Peyer's patch (tissue), 4 donors: ENCODE measurements around the gene CTBP2.

Experiments used
- POLR2A ChIP-seq, 2 donors: fragments of 450-650 bp; IDR thresholded peaks; one replicate each; pipeline ENCODE4 v1.5.1; 2017; ENCODE audit warnings: antibody characterized with exemption in 2 of 2, mild to moderate bottlenecking in 2 of 2, moderate library complexity in 2 of 2
- TF ChIP-seq, protein P1 (sequence below), 6 experiments: fragments of 450-650 bp in 4 of 6; fragments of 200-600 bp in 2 of 6; sonication (generic) in 1 of 6; IDR thresholded peaks; one replicate each; pipeline ENCODE4 v1.5.1; 2017 to 2019; ENCODE audit warnings: antibody characterized with exemption in 6 of 6, mild to moderate bottlenecking in 3 of 6, moderate library complexity in 1 of 6

DNA sequence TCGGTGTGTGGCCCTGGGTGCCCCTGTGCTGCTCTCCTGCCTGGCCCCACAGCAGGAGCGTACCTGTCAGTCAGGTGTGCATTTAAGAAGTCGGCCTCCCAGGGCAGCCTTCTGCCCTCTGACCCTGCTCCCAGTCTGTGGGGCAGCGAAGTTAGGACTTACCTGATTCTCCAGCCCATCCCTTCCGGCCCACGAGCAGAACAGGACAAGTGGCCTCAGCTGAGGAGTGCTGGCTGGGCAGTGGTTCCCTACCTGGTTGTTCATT lies 24.7 kb downstream of the CTBP2 start:
- TF ChIP-seq, protein P1, sequence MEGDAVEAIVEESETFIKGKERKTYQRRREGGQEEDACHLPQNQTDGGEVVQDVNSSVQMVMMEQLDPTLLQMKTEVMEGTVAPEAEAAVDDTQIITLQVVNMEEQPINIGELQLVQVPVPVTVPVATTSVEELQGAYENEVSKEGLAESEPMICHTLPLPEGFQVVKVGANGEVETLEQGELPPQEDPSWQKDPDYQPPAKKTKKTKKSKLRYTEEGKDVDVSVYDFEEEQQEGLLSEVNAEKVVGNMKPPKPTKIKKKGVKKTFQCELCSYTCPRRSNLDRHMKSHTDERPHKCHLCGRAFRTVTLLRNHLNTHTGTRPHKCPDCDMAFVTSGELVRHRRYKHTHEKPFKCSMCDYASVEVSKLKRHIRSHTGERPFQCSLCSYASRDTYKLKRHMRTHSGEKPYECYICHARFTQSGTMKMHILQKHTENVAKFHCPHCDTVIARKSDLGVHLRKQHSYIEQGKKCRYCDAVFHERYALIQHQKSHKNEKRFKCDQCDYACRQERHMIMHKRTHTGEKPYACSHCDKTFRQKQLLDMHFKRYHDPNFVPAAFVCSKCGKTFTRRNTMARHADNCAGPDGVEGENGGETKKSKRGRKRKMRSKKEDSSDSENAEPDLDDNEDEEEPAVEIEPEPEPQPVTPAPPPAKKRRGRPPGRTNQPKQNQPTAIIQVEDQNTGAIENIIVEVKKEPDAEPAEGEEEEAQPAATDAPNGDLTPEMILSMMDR (IDR thresholded peaks at IDR 0.05), result no peak
- no peak for TF ChIP-seq POLR2A (IDR thresholded peaks at IDR 0.05)
